PC-3 (cell line): Measurements from ENCODE around the gene CYFIP2.

Experiments
- CTCF ChIP-seq: fragments of 300-600 bp; sonication (generic); conservative IDR thresholded peaks from 2 replicates; pipeline ENCODE4 v1.5.1; 2017; ENCODE audit warnings: antibody characterized with exemption, low read depth, mild to moderate bottlenecking, low read length
- EZH2 ChIP-seq: fragments of 300-600 bp; sonication (generic); IDR thresholded peaks from one replicate; pipeline ENCODE4 v1.6.1; 2017; ENCODE audit warnings: antibody characterized with exemption, mild to moderate bottlenecking, low read length; ENCODE audit not compliant: unreplicated experiment
- EZH2phosphoT487 ChIP-seq: fragments of 300-600 bp; sonication (generic); IDR thresholded peaks from 2 replicates; pipeline ENCODE4 v1.6.1; 2018; ENCODE audit warnings: mild to moderate bottlenecking, antibody characterized with exemption, low read length, borderline replicate concordance

- TF ChIP-seq CTCF (no peak), EZH2phosphoT487 (no peak), EZH2 (no peak)
Observed at GRCh38 chr5:157359356-157360055, 93.6 kb downstream of the CYFIP2 start.
